Measurements from ENCODE around the gene TBC1D2B. TPM values are rescaled to one million over a fixed set of nuclear protein-coding genes. Genes with fewer than 3 reads are reported as not detected.

Gene TBC1D2B
- total RNA-seq, 3 donors from 2014 or later, result 54.8 to 65.6 (median 57.0) TPM

DNA sequence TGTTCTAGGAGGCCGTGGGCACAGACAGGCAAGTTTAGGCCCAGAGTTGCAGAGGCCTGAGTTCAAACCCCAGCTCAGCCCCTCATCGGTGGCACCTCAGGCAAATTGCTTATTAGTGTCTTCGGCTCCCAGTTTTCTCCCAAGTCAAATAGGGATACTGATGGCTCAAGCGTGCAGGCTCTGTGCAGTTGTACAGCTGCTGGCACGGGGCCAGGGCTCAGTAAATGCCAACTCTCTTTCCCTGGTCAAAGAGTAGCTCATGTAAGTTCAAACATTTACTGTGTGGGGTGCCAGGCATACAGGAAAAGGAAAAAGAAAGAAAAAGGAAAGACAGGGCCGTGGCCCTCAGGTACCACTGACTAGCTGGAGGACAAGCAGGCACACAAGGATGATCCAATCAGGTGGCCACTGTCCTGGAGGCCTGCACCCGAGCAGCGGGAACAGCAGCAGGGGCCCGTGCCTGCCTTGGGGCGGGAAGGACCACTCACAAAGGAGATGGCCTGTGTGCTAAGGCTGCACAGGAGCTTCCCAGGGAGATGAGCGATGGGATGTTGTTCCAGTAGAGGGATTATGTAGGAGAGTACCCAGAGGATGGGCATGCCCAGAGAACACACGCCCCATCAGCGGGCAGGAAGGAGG lies 70.8 kb downstream of the TBC1D2B start:
- TF ChIP-seq, protein P1, sequence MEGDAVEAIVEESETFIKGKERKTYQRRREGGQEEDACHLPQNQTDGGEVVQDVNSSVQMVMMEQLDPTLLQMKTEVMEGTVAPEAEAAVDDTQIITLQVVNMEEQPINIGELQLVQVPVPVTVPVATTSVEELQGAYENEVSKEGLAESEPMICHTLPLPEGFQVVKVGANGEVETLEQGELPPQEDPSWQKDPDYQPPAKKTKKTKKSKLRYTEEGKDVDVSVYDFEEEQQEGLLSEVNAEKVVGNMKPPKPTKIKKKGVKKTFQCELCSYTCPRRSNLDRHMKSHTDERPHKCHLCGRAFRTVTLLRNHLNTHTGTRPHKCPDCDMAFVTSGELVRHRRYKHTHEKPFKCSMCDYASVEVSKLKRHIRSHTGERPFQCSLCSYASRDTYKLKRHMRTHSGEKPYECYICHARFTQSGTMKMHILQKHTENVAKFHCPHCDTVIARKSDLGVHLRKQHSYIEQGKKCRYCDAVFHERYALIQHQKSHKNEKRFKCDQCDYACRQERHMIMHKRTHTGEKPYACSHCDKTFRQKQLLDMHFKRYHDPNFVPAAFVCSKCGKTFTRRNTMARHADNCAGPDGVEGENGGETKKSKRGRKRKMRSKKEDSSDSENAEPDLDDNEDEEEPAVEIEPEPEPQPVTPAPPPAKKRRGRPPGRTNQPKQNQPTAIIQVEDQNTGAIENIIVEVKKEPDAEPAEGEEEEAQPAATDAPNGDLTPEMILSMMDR (IDR thresholded peaks at IDR 0.05), result no peak
- H3K4me3 ChIP-seq, result no peak overlapping the region
- DNase-seq (peak; percentile 73 to 84 (median 79)), ATAC-seq (peak; percentile 59)
- H3K36me3 ChIP-seq (ENCODE audit: low read depth), result peaks cover 5% of the 10 kb centered on the region
- H3K4me1 ChIP-seq (ENCODE audit: low read depth), result peaks cover 22% of the 10 kb centered on the region
- intact Hi-C loops (cut with DNase I, micrococcal nuclease), result no loop called here
- H3K9me3 ChIP-seq, result no peaks in the 10 kb centered on the region

DNA sequence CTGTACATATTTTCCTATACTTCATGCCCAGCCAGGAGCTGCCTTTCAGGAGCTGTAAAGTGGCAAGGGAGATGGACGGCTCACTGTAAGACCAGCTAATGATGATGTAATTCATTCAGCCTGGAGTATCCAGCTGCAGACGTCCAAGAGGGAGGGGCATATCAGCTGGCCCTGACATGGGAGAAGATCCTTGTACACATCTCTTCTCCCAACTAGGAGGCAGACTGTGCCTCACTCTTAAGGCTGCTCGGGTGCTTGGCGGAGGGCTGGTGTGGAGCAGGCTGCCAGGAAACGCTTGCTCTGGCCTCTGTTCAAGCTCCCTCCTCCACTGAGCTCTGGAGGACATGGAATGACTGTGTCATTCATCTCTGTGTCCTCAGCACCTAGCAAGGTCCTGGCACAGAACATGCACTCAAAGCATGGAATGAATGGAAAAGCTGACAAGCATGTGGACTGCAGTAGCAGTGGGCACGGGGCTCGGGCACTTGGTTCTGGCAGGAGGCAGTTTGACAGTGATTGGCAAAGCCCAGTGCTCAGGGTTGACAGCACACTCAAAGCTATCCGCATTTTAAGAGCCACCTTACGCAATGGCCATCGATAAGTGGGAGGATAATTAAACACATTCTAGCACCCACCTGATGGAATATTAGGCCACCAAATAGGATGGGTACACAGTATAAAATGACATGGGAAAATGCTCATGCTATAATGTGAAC lies 72.4 kb downstream of the TBC1D2B start:
- peak; percentile 8 for ATAC-seq
- no peak overlapping the region for H3K4me3 ChIP-seq
- no peaks in the 10 kb centered on the region for H3K9me3 ChIP-seq
- TF ChIP-seq, protein P1 (IDR thresholded peaks at IDR 0.05), result no peak
- intact Hi-C loops (cut with DNase I, micrococcal nuclease), result loop anchor here in 1 of 2 donors (5.0 kb wide), 1 partner anchor 107 kb away; no protein-coding TSS in a partner anchor
- H3K4me1 ChIP-seq (ENCODE audit: low read depth), result peaks cover 22% of the 10 kb centered on the region
- peaks cover 5% of the 10 kb centered on the region for H3K36me3 ChIP-seq (ENCODE audit: low read depth)
- DNase-seq, result peak; percentile 51 to 69 (median 56)

DNA sequence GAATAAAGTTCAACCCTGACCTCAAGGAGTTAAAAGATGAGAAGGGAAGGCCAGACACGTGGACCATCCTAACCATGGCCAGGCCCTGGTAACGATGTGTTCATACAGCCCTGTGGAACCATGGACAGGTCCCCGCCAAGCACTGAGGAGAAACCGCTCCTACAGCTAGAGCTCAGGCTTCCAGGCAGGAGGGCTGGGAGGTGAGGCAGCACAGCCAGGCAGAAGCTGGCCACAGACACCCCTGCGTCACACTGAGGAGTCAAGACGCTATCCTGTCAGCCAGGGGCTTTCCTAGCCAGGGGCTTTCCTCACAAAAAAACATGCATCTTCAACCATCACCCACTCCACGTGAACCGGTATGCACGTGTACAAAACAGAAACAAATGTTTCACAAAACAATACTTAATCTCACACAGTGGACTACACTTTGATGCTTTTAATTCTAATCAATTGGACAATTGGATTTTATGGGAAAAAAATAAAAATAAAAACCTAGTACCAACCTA lies 73.2 kb downstream of the TBC1D2B start:
- Histone ChIP-seq H3K4me1 (ENCODE audit: low read depth) (peaks cover 22% of the 10 kb centered on the region), H3K36me3 (ENCODE audit: low read depth) (peaks cover 5% of the 10 kb centered on the region), H3K9me3 (no peaks in the 10 kb centered on the region), H3K4me3 (no peak overlapping the region)
- ATAC-seq (no peak), DNase-seq (peak in 1 of 3 donors; percentile 10)
- intact Hi-C loops (cut with DNase I, micrococcal nuclease), result loop anchor here in 1 of 2 donors (5.0 kb wide), 1 partner anchor 108 kb away; no protein-coding TSS in a partner anchor
- TF ChIP-seq, protein P1 (IDR thresholded peaks at IDR 0.05), result no peak

DNA sequence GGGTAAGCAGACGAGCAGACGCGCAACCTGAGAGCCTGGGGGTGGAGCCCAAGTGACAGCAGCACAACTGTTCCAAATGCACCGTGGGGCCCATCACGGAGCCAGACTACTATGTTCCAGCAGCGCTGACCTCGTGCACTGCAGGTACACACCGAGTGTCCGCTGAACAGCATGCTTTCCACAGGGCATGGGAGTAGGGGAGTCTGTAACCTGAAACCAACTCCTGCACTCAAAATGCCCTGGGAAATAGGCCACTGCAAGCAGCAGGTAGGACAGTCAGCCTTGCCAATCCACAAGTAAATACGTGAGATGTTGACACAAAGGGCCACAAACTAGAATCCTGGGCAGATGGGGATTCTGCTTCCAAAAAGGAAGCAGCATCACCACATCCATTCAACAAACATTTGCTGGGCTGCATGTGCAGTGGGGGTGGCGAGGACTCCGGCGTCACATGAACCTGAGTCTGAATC lies 73.9 kb downstream of the TBC1D2B start:
- ATAC-seq (no peak), DNase-seq (peak in 1 of 3 donors; percentile 21)
- Histone ChIP-seq H3K4me1 (ENCODE audit: low read depth) (peaks cover 22% of the 10 kb centered on the region), H3K9me3 (no peaks in the 10 kb centered on the region), H3K4me3 (no peak overlapping the region), H3K36me3 (ENCODE audit: low read depth) (peaks cover 5% of the 10 kb centered on the region)
- intact Hi-C loops (cut with DNase I, micrococcal nuclease), result loop anchor here in 1 of 2 donors (5.0 kb wide), 1 partner anchor 109 kb away; no protein-coding TSS in a partner anchor
- TF ChIP-seq, protein P1 (IDR thresholded peaks at IDR 0.05), result no peak

DNA sequence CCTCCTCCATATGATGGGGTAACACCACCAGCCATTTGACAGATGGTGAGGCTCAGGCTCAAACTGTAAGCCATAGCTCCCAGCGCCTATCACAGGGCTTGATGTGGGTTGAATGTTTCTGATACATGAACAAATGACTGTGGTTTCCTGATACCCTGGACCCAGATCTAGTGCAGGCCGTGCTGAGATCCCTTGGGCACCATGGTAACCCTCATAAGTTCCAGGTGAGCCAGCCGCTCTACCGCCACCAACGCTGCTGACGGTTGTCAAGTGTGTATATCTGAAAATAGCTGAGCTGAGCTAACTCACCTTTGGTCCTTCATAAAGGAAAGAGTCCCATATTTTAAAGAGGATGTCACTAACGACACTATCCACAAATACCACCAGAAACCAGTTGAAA lies 74.5 kb downstream of the TBC1D2B start:
- peaks cover 1% of the 10 kb centered on the region for H3K36me3 ChIP-seq (ENCODE audit: low read depth)
- H3K4me1 ChIP-seq (ENCODE audit: low read depth), result peaks cover 20% of the 10 kb centered on the region
- intact Hi-C loops (cut with DNase I, micrococcal nuclease), result loop anchor here in 1 of 2 donors (5.0 kb wide), 1 partner anchor 109 kb away; no protein-coding TSS in a partner anchor
- TF ChIP-seq, protein P1 (IDR thresholded peaks at IDR 0.05), result no peak
- no peak overlapping the region for H3K4me3 ChIP-seq
- DNase-seq, result no peak
- ATAC-seq, result no peak
- no peaks in the 10 kb centered on the region for H3K9me3 ChIP-seq

Data from mucosa of descending colon (tissue), 3 donors.